DMS 273 (cell line): ENCODE results near the gene CIDEC.
"Not testable (repeated sequence)": the region's sequence is repeated elsewhere in the genome, so short reads cannot be mapped to it uniquely, and the experiment has no call there.

Experiments used
- DNase-seq: peaks from one replicate; lab custom pipeline; 2025; ENCODE audit not compliant: unreplicated experiment; lab: John Stamatoyannopoulos, UW

Gene CIDEC

GRCh38 chr3:9902372-9903237 lies 22.6 kb upstream of the CIDEC start, which contains the start of gene IL17RE:
IL17RE (plus strand) TSS chr3:9902848; CDS start chr3:9902933, 85 bp downstream.
- DNase-seq, result no peak

DNA sequence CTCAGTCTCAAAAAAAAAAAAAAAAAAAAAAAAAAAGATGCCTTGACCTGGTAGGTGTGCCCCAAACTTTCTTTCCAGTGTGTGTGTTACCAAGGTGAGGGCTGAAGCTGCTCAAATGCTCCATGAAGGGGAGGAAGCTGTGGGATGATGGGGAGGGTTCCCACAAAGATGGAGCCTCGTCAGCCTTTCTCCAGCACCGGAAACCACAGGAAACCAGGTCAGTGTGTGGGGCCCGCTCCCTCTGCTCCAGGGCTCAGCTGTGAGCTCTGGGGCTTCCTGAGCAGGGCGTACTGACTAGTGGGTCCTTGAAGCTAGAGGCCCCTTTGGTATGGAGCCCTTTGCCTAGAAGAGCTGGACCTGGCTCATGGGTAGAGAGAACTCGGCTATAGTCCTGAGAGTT lies 21.9 kb upstream of the CIDEC start:
- DNase-seq, result no peak

GRCh38 chr3:9900965-9901415 lies 20.9 kb upstream of the CIDEC start:
- not testable (repeated sequence) for DNase-seq

DNA sequence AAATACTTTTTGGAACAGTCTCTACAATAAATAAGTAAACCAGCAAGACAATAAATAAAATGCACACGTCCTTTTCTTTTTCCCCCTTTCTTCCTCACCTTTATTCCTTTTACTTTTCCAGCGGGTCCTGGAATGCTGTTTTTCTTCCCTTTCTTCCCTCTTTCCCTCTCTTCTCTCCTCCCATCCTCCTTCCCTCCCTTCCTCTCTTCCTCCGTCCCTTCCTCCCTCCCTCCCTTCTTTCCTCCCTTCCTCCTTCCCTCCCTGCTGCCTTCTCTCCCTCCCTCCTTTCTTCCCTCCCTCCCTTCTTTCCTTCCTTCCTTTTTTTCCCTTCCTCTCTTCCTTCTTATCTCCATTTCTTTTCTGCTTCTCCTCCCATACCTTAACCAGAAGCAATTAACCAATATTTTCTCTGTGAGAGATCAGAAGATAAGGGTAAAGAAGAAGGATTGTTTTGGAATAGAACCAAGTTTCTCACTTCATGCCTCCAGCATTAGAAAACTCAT lies 19.3 kb upstream of the CIDEC start:
- no peak for DNase-seq

GRCh38 chr3:9898467-9899241 lies 18.6 kb upstream of the CIDEC start:
- DNase-seq, result peak; percentile 7

DNA sequence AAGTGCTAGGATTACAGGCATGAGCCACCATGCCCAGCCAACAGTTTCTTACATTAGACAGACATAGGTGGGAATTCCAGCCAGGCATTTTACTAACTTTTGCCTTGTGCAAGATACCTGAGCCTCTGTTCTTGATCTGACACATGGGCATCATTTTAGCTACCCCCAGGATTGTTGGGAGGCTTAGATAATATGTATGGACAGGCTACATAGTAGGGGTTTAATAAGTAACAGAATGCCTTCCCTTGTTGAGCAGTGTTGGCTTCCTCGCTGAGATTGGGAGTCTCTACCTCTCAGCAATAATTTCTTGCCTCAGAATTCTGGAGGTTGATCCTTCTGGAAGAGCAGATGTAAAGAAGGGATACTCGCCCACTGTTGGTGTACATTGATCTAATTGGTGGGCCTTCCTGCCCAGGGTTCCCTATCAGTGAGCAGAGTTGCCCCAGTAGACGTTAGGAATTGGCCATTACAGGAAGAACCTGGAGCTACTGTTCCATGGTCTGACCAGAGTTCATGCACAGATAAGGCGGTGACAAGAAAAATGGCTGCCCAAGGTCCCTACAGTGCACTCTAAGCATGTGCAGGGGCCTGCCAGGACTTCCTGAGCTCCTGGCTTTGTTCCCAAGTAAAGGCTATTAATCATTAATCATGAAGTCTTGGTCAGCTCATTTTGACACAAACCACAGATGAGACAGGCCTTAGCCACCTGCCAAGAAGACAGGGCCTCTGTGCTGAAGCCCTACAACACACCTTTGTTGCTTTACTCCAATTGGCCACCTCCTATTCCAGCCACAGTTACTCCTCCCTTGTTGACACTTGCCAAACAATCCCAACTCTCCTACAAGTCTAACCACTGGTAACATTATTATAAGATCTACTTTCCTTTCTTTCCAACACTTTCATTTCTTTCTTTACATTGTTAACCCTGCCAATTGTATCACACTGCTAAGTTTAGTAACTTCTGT lies 17.6 kb upstream of the CIDEC start:
- DNase-seq, result peak; percentile 33

DNA sequence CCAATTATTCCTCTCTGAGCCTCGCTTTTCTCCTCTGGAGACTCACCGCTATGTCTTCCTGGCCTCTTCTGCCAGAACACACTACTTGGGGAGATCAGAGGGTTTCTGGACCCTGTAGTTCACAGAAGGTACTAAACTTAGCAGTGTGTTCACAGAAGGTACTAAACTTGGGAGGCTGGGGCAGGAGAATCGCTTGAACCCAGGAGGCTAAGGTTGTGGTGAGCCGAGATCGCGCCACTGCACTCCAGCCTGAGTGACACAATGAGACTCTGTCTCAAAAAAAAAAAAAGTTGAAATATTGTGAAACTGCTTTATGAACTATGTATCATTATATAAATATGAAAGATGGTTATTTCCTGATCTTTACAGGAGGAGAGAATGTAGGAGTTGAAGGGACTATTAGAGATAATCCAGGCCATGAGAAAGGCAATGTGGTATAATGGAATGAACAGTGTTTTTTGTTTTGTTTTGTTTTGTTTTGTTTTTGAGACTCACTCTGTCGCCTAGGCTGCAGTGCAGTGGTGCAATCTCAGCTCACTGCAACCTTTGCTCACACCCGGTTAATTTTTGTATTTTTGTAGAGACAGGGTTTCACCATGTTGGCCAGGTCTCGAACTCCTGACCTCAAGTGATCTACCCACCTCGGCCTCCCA lies 16.8 kb upstream of the CIDEC start:
- DNase-seq, result not testable (repeated sequence)

GRCh38 chr3:9895715-9896114 lies 15.7 kb upstream of the CIDEC start:
- DNase-seq, result not testable (repeated sequence)

- no peak for DNase-seq
These were observed 13.7 kb upstream of the CIDEC start for GRCh38 chr3:9893739-9894138.

DNA sequence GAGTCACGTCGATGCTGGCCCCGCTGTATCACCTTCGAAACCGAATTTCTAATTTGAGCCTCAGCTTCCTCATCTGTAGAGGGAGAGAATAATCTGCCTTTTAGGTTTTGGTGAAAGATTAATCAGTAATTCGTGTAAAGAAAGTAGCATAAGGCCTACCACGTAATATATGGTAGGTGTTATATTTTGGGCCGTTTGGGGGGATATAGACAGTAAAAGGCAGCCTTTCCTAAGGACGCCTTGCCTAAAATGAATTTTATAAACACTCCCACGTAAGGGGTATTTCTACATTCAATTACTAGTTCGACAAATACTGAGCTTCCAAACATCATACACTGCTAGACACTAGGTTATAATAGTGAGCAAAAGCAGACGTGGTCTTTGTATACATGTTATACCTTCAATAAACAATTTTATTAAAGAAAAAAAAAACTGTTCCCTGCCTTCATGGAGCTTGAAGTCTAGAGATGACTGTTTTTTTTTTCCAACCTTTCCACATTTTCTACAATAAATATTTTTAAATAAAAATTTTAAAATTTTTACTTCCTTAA lies 11.1 kb upstream of the CIDEC start:
- DNase-seq, result no peak

GRCh38 chr3:9890249-9891071 lies 10.4 kb upstream of the CIDEC start, which contains the start of gene JAGN1:
JAGN1 (plus strand) TSS chr3:9890610; CDS start chr3:9890723, 113 bp downstream.
- peak; percentile 92 for DNase-seq

DNA sequence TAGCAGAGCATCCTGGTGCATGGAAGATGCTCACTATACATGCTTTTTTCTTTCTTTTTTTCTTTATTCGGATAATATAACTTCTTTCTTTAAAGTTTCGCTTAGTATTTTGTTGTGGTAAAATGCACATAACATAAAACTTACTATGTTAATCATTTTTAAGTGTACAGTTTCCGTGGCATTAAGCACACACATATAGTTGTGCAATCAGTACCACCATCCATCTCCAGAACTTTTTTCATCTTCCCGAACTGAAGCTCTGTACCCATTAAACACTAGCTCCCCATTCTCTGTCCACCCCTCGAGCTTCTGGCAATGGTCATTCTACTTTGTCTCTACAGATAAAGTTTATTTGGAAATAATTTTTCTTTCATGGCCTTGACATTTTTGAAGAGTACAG lies 9.4 kb upstream of the CIDEC start:
- DNase-seq, result no peak

GRCh38 chr3:9888540-9888939 lies 8.5 kb upstream of the CIDEC start:
- no peak for DNase-seq

- DNase-seq, result no peak
These were observed 7.4 kb upstream of the CIDEC start for GRCh38 chr3:9887480-9887879.

- DNase-seq, result no peak
These were observed 6.3 kb upstream of the CIDEC start for GRCh38 chr3:9886328-9886727.

DNA sequence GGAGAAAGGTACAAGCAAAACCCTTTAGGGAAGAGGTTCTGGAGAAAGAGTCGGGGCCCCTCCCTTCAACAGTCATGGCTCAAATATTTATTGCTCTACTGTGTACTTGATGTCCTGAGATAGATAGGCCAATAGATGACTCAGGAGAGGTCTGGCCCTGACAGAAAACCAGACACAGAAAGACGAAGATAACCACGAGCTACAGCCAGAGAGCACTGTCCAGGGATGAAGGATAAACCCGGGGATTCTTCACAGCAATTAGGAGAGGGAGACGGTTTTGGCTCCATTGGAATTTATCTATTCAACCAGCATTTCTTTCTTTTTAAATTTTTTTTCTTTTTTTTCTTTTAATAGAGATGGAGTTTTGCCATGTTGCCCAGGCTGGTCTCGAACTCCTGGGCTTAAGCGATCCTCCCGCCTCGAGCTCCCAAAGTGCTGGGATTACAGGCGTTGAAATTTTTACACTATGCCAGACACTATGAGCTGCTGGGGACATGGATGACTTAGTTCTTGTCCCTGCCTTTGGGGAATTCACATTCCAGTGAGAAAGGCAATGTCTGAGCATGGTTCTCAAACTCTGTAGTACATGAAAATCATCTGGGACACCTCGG lies 4.6 kb upstream of the CIDEC start:
- no peak for DNase-seq

- no peak for DNase-seq
These were observed 3.9 kb upstream of the CIDEC start for GRCh38 chr3:9883706-9884554.

DNA sequence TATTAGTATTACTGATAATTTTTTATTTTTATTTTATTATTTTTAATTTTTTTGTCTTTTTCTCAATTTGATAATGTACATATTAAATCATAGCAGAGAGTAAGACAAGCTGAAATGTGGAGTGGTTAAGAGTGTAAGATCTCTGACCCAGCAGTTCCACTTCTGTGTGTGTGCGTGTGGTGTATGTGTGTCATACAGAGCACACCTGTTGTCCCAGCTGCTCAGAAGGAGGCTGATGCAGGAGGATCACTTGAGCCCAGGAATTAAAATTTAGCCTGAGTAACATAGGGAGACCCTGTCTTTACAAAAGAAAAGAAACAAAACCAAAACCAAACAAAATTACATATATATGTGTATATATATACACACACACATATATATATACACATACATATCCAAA lies 1.4 kb upstream of the CIDEC start:
- DNase-seq, result peak; percentile 52
